PFSK-1 (cell line): ENCODE results near the gene IL1R2.

Experiments used
- FOXP2 ChIP-seq: optimal IDR thresholded peaks from 2 replicates; pipeline ENCODE3; 2011; ENCODE audit warnings: borderline replicate concordance, control low read depth, inconsistent platforms; ENCODE audit not compliant: insufficient read depth; ENCODE audit errors: extremely low read length, extremely low read depth
- POLR2AphosphoS5 ChIP-seq: IDR thresholded peaks from 2 replicates; pipeline ENCODE4 v1.6.1; 2012; ENCODE audit warnings: low read depth, mild to moderate bottlenecking, control low read depth, low read length, moderate library complexity
- REST ChIP-seq, 2 experiments: IDR thresholded peaks; 2 replicates each; pipeline versions ENCODE4 v1.6.1 to v1.8.0; 2011 to 2012; ENCODE audit warnings: low read depth in 2 of 2, low read length in 2 of 2, control low read depth in 1 of 2, inconsistent platforms in 1 of 2, mild to moderate bottlenecking in 1 of 2, moderate library complexity in 1 of 2; ENCODE audit not compliant: insufficient read depth in 1 of 2
- SIN3A ChIP-seq: IDR thresholded peaks from 2 replicates; pipeline ENCODE4 v1.6.1; 2012; ENCODE audit warnings: mild to moderate bottlenecking, low read length, moderate library complexity, borderline replicate concordance; ENCODE audit not compliant: insufficient read depth
- TAF1 ChIP-seq: IDR thresholded peaks from 2 replicates; pipeline ENCODE4 v1.6.1; 2012; ENCODE audit warnings: low read length, control low read depth, borderline replicate concordance; ENCODE audit not compliant: insufficient read depth

IL1R2 gene

GRCh38 chr2:102030855-102031527 lies 39.2 kb downstream of the IL1R2 start:
- TF ChIP-seq TAF1 (no peak), REST (IDR thresholded peaks at IDR 0.05; ENCODE audit: insufficient read depth in 1 of 2, low read depth in 2 of 2, low read length in 2 of 2) (no peak), SIN3A (no peak), FOXP2 (no peak), POLR2AphosphoS5 (no peak)

GRCh38 chr2:102032368-102033030 lies 40.7 kb downstream of the IL1R2 start:
- TF ChIP-seq POLR2AphosphoS5 (no peak), REST (IDR thresholded peaks at IDR 0.05; ENCODE audit: insufficient read depth in 1 of 2, low read depth in 2 of 2, low read length in 2 of 2) (no peak), SIN3A (no peak), TAF1 (no peak; the same call in 1 of the 2 replicates), FOXP2 (no peak)

GRCh38 chr2:102033031-102033749 lies 41.4 kb downstream of the IL1R2 start:
- TF ChIP-seq SIN3A (no peak), POLR2AphosphoS5 (no peak), FOXP2 (no peak)

- TF ChIP-seq REST (IDR thresholded peaks at IDR 0.05; ENCODE audit: insufficient read depth in 1 of 2, low read depth in 2 of 2, low read length in 2 of 2) (no peak), TAF1 (no peak), POLR2AphosphoS5 (no peak), SIN3A (no peak), FOXP2 (no peak)
Measured at GRCh38 chr2:102033750-102034682, 42.3 kb downstream of the IL1R2 start.
